Fibroblast of lung (primary cell): ENCODE measurements around the gene RAB36. TPM values are rescaled to one million over a fixed set of nuclear protein-coding genes. Genes with fewer than 3 reads are reported as not detected.

Experiments used
- DNase-seq, 2 donors: peaks; one replicate each; pipeline versions ENCODE4 v3.0.0 to v3.0.0-alpha.2; 2010; ENCODE audit warnings: low read depth in 2 of 2
- H2AFZ ChIP-seq: 2 replicates; pipeline ENCODE4 v1.5.1; 2012; ENCODE audit warnings: low read length, control low read depth, inconsistent platforms
- H3K27ac ChIP-seq: 2 replicates; pipeline ENCODE4 v1.5.1; 2011; ENCODE audit warnings: low read length, control low read depth; ENCODE audit not compliant: insufficient read depth
- H3K27me3 ChIP-seq: 2 replicates; pipeline ENCODE4 v1.5.1; 2011; ENCODE audit warnings: mild to moderate bottlenecking, low read length; ENCODE audit not compliant: control insufficient read depth, insufficient read depth
- H3K36me3 ChIP-seq: 2 replicates; pipeline ENCODE4 v1.5.1; 2011; ENCODE audit warnings: low read length; ENCODE audit not compliant: control insufficient read depth, insufficient read depth
- H3K4me1 ChIP-seq: 2 replicates; pipeline ENCODE4 v1.5.1; 2011; ENCODE audit warnings: low read length; ENCODE audit not compliant: control insufficient read depth, insufficient read depth; ENCODE audit errors: extremely low read depth
- H3K4me2 ChIP-seq: 2 replicates; pipeline ENCODE4 v1.5.1; 2011; ENCODE audit warnings: low read length, control low read depth; ENCODE audit not compliant: insufficient read depth; ENCODE audit errors: extremely low read depth
- H3K4me3 ChIP-seq, 4 experiments: fragments of 200-600 bp in 1 of 4; sonication (generic) in 1 of 4; replicated peaks in 1 of 4; 2 replicates each; pipeline ENCODE4 v1.5.1; 2011 to 2016; ENCODE audit warnings: low read length in 4 of 4, low read depth in 3 of 4, mild to moderate bottlenecking in 3 of 4, control low read depth in 2 of 4, inconsistent platforms in 1 of 4, mixed read lengths in 1 of 4; ENCODE audit not compliant: insufficient read depth in 1 of 4; ENCODE audit errors: control extremely low read depth in 1 of 4
- H3K79me2 ChIP-seq: 2 replicates; pipeline ENCODE4 v1.5.1; 2012; ENCODE audit warnings: mild to moderate bottlenecking, low read length, inconsistent platforms; ENCODE audit not compliant: control insufficient read depth, insufficient read depth
- H3K9ac ChIP-seq: 2 replicates; pipeline ENCODE4 v1.5.1; 2011; ENCODE audit warnings: mild to moderate bottlenecking, low read length, control low read depth; ENCODE audit not compliant: insufficient read depth
- H3K9me3 ChIP-seq: 2 replicates; pipeline ENCODE4 v1.5.1; 2012; ENCODE audit warnings: low read depth, low read length; ENCODE audit not compliant: control insufficient read depth, insufficient read depth
- H4K20me1 ChIP-seq: 2 replicates; pipeline ENCODE4 v1.5.1; 2011; ENCODE audit warnings: low read length; ENCODE audit not compliant: control insufficient read depth, insufficient read depth; ENCODE audit errors: extremely low read depth
- EZH2 ChIP-seq: IDR thresholded peaks from 2 replicates; pipeline ENCODE4 v1.5.1; 2012; ENCODE audit warnings: low read length, control low read depth, mild to moderate bottlenecking; ENCODE audit errors: missing control alignments
- polyA plus RNA-seq, 2 donors: library from polyadenylated mRNA; depleted of rRNA in 1 of 2; stranded (reverse) in 1 of 2; unstranded in 1 of 2; fragments of >200 nt; gene quantifications; 2 replicates each; pipeline ENCODE4 v1.2.1, GENCODE V29; 2011 to 2012; ENCODE audit warnings: missing spikeins in 1 of 2
- total RNA-seq: library from RNA; depleted of rRNA; stranded (reverse); fragments of >200 nt; gene quantifications from 2 replicates; pipeline ENCODE4 v1.2.1, GENCODE V29; 2014
- TF ChIP-seq, protein P1 (sequence below), 2 donors: IDR thresholded peaks in 1 of 2; conservative IDR thresholded peaks in 1 of 2; 1 replicate in 1 of 2; 2 replicates in 1 of 2; pipeline ENCODE4 v1.5.1; 2011 to 2012; ENCODE audit warnings: low read length in 2 of 2, control low read depth in 1 of 2, inconsistent platforms in 1 of 2, low read depth in 1 of 2, mild to moderate bottlenecking in 1 of 2

The RAB36 gene
- total and polyA plus RNA-seq, 2 donors (not counting 1 experiment from before 2014, with no cell fraction given) = 2.5 to 3.7 TPM

DNA sequence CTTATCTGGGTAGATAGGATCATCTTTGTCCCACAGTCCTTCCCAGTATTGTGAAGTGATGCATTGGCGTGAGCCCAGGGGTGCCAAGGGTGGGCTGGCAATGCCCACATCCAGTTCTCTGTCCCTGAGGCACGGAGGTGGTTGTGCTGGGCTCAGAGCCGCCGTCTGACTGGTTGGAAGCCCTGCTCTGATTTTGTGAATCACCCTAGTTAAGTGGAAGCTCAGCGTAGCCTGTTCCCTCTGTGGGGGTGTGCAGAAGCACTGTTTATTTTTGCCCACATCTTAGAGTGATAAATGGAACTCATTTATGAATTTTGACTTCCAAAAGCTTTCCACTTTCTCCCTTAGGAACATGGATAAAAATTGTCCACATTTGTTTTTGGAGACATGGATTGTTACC lies 48.6 kb downstream of the RAB36 start:
- Histone ChIP-seq H3K36me3 (no peaks in the 10 kb centered on the region), H3K27me3 (no peaks in the 10 kb centered on the region), H3K27ac (no peak overlapping the region), H3K4me1 (no peaks in the 10 kb centered on the region), H4K20me1 (no peaks in the 10 kb centered on the region), H3K4me2 (no peak overlapping the region), H3K4me3 (no peak overlapping the region), H3K79me2 (peaks cover 7% of the 10 kb centered on the region), H3K9ac (no peak overlapping the region), H3K9me3 (no peaks in the 10 kb centered on the region), H2AFZ (no peak overlapping the region)
- DNase-seq = peak in 1 of 2 donors; percentile 62
- no peak for TF ChIP-seq EZH2
- TF ChIP-seq, protein P1, sequence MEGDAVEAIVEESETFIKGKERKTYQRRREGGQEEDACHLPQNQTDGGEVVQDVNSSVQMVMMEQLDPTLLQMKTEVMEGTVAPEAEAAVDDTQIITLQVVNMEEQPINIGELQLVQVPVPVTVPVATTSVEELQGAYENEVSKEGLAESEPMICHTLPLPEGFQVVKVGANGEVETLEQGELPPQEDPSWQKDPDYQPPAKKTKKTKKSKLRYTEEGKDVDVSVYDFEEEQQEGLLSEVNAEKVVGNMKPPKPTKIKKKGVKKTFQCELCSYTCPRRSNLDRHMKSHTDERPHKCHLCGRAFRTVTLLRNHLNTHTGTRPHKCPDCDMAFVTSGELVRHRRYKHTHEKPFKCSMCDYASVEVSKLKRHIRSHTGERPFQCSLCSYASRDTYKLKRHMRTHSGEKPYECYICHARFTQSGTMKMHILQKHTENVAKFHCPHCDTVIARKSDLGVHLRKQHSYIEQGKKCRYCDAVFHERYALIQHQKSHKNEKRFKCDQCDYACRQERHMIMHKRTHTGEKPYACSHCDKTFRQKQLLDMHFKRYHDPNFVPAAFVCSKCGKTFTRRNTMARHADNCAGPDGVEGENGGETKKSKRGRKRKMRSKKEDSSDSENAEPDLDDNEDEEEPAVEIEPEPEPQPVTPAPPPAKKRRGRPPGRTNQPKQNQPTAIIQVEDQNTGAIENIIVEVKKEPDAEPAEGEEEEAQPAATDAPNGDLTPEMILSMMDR (conservative IDR thresholded peaks at IDR 0.05 in 1 of 2, IDR thresholded peaks at IDR 0.05 in 1 of 2; ENCODE audit: low read depth in 1 of 2, low read length in 2 of 2) = no peak

DNA sequence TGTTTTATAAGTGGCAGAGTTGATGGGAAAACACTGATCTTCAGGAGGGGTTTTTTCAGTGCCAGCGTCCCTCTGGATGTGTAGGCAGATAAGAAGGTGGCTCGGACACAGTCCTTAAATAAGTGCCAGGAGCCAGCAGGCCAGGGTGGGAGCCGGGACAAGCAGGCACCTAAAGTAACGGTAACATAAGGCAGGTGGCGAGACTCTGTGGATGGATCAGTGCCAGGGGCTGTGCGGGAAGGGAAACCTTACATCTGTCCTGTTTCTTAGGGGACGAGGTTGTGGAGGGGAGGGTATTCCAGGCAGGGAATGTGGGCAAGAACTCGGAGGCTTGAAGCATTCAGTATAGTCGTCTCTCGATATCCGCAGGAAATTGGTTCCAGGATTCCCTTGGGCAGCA lies 50.9 kb downstream of the RAB36 start:
- H3K4me3 ChIP-seq = no peak overlapping the region
- no peak overlapping the region for H3K4me2 ChIP-seq
- H3K4me1 ChIP-seq = no peaks in the 10 kb centered on the region
- no peaks in the 10 kb centered on the region for H3K9me3 ChIP-seq
- no peak overlapping the region for H2AFZ ChIP-seq
- H4K20me1 ChIP-seq = no peaks in the 10 kb centered on the region
- no peak overlapping the region for H3K9ac ChIP-seq
- no peaks in the 10 kb centered on the region for H3K36me3 ChIP-seq
- no peaks in the 10 kb centered on the region for H3K27me3 ChIP-seq
- H3K27ac ChIP-seq = no peak overlapping the region
- DNase-seq = no peak
- H3K79me2 ChIP-seq = peaks cover 7% of the 10 kb centered on the region
- TF ChIP-seq, protein P1 (conservative IDR thresholded peaks at IDR 0.05 in 1 of 2, IDR thresholded peaks at IDR 0.05 in 1 of 2; ENCODE audit: low read depth in 1 of 2, low read length in 2 of 2) = no peak
- TF ChIP-seq EZH2 = no peak

DNA sequence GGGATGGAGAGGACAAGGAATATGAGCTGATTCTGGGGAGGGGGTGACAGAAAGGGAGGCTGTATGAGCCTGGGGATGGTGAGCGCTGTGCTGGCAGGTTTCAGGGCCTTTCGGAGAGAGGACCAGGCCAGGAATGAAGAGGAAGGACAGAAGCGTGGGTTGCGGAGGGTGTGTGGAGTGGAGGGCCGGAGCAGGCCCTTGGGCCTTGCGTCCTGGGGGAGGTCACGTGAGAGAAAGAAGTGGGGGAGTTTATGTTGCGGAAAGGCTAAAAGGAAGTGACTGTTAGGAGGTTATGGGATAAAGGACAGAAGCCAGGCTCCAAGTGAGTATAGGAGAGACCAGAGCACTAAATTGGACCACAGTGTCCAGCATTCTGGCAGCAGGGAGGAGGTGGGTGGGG lies 52.6 kb downstream of the RAB36 start:
- TF ChIP-seq, protein P1 (conservative IDR thresholded peaks at IDR 0.05 in 1 of 2, IDR thresholded peaks at IDR 0.05 in 1 of 2; ENCODE audit: low read depth in 1 of 2, low read length in 2 of 2) = no peak
- no peak for TF ChIP-seq EZH2
- H2AFZ ChIP-seq = no peak overlapping the region
- H3K9me3 ChIP-seq = no peaks in the 10 kb centered on the region
- no peak overlapping the region for H3K9ac ChIP-seq
- no peak for DNase-seq
- H3K79me2 ChIP-seq = peaks cover 4% of the 10 kb centered on the region
- no peaks in the 10 kb centered on the region for H3K27me3 ChIP-seq
- no peak overlapping the region for H3K4me3 ChIP-seq
- H3K4me1 ChIP-seq = no peaks in the 10 kb centered on the region
- H4K20me1 ChIP-seq = no peaks in the 10 kb centered on the region
- no peak overlapping the region for H3K27ac ChIP-seq
- H3K4me2 ChIP-seq = no peak overlapping the region
- no peaks in the 10 kb centered on the region for H3K36me3 ChIP-seq
